HCT116 (cell line): Measurements from ENCODE around the gene SRGN.

Source experiments
- EZH2phosphoT487 ChIP-seq: fragments of 200-600 bp; IDR thresholded peaks from 2 replicates; pipeline ENCODE4 v1.6.1; 2018; ENCODE audit warnings: antibody characterized with exemption, borderline replicate concordance
- POLR2AphosphoS5 ChIP-seq: IDR thresholded peaks from 2 replicates; pipeline ENCODE4 v1.6.1; 2011; ENCODE audit warnings: mild to moderate bottlenecking, low read depth, low read length, moderate library complexity
- TF ChIP-seq, protein P1 (sequence below), 3 experiments: fragments of 200-600 bp in 1 of 3; sonication (generic) in 1 of 3; IDR thresholded peaks in 2 of 3; conservative IDR thresholded peaks in 1 of 3; 2 replicates each; pipeline ENCODE4 v1.5.1; 2012 to 2017; ENCODE audit warnings: low read depth in 2 of 3, low read length in 2 of 3, antibody characterized with exemption in 1 of 3, borderline replicate concordance in 1 of 3, control low read depth in 1 of 3, mild to moderate bottlenecking in 1 of 3, mixed read lengths in 1 of 3, mixed run types in 1 of 3, moderate library complexity in 1 of 3; ENCODE audit not compliant: insufficient read depth in 1 of 3
- TF ChIP-seq, protein P2 (sequence below): IDR thresholded peaks from 2 replicates; pipeline ENCODE4 v1.6.1; 2012
- TF ChIP-seq, protein P3 (sequence below): IDR thresholded peaks from 2 replicates; pipeline ENCODE4 v1.6.1; 2012; ENCODE audit warnings: low read depth

DNA sequence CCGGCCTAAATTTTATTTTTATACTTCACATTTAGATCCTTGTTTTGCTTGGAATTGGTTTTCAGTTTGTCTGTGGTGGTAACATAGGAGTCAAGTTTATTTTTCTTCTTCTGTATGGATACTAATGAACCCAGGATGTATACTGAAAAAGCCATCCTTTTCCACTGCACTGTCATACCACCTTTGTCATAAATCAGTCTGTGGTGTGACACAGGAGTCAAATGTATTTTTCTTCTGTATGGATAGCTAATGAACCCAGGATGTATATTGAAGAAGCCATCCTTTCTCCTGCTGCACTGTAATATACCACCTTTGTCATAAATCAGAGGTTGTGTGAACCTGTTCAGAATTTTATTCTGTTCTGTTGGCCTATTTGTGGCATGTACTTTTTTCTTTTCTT lies 57.4 kb downstream of the SRGN start:
- TF ChIP-seq POLR2AphosphoS5 = no peak
- TF ChIP-seq, protein P1, sequence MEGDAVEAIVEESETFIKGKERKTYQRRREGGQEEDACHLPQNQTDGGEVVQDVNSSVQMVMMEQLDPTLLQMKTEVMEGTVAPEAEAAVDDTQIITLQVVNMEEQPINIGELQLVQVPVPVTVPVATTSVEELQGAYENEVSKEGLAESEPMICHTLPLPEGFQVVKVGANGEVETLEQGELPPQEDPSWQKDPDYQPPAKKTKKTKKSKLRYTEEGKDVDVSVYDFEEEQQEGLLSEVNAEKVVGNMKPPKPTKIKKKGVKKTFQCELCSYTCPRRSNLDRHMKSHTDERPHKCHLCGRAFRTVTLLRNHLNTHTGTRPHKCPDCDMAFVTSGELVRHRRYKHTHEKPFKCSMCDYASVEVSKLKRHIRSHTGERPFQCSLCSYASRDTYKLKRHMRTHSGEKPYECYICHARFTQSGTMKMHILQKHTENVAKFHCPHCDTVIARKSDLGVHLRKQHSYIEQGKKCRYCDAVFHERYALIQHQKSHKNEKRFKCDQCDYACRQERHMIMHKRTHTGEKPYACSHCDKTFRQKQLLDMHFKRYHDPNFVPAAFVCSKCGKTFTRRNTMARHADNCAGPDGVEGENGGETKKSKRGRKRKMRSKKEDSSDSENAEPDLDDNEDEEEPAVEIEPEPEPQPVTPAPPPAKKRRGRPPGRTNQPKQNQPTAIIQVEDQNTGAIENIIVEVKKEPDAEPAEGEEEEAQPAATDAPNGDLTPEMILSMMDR (IDR thresholded peaks at IDR 0.05 in 2 of 3, conservative IDR thresholded peaks at IDR 0.05 in 1 of 3; ENCODE audit: borderline replicate concordance in 1 of 3, insufficient read depth in 1 of 3, low read depth in 2 of 3, low read length in 2 of 3) = no peak
- no peak for TF ChIP-seq EZH2phosphoT487
- TF ChIP-seq, protein P2, sequence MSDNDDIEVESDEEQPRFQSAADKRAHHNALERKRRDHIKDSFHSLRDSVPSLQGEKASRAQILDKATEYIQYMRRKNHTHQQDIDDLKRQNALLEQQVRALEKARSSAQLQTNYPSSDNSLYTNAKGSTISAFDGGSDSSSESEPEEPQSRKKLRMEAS = no peak
- TF ChIP-seq, protein P3, sequence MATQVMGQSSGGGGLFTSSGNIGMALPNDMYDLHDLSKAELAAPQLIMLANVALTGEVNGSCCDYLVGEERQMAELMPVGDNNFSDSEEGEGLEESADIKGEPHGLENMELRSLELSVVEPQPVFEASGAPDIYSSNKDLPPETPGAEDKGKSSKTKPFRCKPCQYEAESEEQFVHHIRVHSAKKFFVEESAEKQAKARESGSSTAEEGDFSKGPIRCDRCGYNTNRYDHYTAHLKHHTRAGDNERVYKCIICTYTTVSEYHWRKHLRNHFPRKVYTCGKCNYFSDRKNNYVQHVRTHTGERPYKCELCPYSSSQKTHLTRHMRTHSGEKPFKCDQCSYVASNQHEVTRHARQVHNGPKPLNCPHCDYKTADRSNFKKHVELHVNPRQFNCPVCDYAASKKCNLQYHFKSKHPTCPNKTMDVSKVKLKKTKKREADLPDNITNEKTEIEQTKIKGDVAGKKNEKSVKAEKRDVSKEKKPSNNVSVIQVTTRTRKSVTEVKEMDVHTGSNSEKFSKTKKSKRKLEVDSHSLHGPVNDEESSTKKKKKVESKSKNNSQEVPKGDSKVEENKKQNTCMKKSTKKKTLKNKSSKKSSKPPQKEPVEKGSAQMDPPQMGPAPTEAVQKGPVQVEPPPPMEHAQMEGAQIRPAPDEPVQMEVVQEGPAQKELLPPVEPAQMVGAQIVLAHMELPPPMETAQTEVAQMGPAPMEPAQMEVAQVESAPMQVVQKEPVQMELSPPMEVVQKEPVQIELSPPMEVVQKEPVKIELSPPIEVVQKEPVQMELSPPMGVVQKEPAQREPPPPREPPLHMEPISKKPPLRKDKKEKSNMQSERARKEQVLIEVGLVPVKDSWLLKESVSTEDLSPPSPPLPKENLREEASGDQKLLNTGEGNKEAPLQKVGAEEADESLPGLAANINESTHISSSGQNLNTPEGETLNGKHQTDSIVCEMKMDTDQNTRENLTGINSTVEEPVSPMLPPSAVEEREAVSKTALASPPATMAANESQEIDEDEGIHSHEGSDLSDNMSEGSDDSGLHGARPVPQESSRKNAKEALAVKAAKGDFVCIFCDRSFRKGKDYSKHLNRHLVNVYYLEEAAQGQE = no peak
